ENCODE data around the gene EGFL7. TPM values are rescaled to one million over a fixed set of nuclear protein-coding genes. Genes with fewer than 3 reads are reported as not detected.
A peak's percentile ranks its signal among the peaks of the same experiment; 100 is the strongest.

EGFL7 gene
- total and polyA plus RNA-seq, 3 donors from 2014 or later, result 68.5 to 106 (median 101) TPM

GRCh38 chr9:136712690-136713544 lies 50.2 kb downstream of the EGFL7 start:
- Histone ChIP-seq H3K4me1 (peaks cover 20% of the 10 kb centered on the region), H3K27me3 (no peaks in the 10 kb centered on the region), H3K27ac (peak overlapping the region; percentile 24 to 61), H3K9me3 (no peaks in the 10 kb centered on the region), H3K4me3 (peak overlapping the region; percentile 59 to 70), H3K36me3 (ENCODE audit: low read depth, missing control alignments) (no peaks in the 10 kb centered on the region)
- no peak for DNase-seq
- intact Hi-C loops (cut with DNase I; ENCODE audit: low total_unique reads), result no loop called here
- TF ChIP-seq POLR2A (IDR thresholded peaks at IDR 0.05), result no peak
- TF ChIP-seq, protein P1, sequence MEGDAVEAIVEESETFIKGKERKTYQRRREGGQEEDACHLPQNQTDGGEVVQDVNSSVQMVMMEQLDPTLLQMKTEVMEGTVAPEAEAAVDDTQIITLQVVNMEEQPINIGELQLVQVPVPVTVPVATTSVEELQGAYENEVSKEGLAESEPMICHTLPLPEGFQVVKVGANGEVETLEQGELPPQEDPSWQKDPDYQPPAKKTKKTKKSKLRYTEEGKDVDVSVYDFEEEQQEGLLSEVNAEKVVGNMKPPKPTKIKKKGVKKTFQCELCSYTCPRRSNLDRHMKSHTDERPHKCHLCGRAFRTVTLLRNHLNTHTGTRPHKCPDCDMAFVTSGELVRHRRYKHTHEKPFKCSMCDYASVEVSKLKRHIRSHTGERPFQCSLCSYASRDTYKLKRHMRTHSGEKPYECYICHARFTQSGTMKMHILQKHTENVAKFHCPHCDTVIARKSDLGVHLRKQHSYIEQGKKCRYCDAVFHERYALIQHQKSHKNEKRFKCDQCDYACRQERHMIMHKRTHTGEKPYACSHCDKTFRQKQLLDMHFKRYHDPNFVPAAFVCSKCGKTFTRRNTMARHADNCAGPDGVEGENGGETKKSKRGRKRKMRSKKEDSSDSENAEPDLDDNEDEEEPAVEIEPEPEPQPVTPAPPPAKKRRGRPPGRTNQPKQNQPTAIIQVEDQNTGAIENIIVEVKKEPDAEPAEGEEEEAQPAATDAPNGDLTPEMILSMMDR (IDR thresholded peaks at IDR 0.05), result no peak
- WGBS, 2 donors, result 3 to 5% methylated on average over 6 to 55 of the region's 56 CpGs

- Histone ChIP-seq H3K4me3 (peak overlapping the region in 1 of 2 donors; percentile 70), H3K36me3 (ENCODE audit: low read depth, missing control alignments) (no peaks in the 10 kb centered on the region), H3K4me1 (peaks cover 20% of the 10 kb centered on the region), H3K9me3 (no peaks in the 10 kb centered on the region), H3K27ac (no peak overlapping the region), H3K27me3 (no peaks in the 10 kb centered on the region)
- 62% methylated on average over 8 of the region's 8 CpGs; no CpG with 5 or more reads in 1 of the 2 donors for WGBS, 2 donors
- intact Hi-C loops (cut with DNase I; ENCODE audit: low total_unique reads), result no loop called here
- TF ChIP-seq POLR2A (IDR thresholded peaks at IDR 0.05), result no peak
- TF ChIP-seq, protein P1 (IDR thresholded peaks at IDR 0.05), result no peak
- DNase-seq, result no peak
Measured at GRCh38 chr9:136713550-136713949, 50.8 kb downstream of the EGFL7 start.

DNA sequence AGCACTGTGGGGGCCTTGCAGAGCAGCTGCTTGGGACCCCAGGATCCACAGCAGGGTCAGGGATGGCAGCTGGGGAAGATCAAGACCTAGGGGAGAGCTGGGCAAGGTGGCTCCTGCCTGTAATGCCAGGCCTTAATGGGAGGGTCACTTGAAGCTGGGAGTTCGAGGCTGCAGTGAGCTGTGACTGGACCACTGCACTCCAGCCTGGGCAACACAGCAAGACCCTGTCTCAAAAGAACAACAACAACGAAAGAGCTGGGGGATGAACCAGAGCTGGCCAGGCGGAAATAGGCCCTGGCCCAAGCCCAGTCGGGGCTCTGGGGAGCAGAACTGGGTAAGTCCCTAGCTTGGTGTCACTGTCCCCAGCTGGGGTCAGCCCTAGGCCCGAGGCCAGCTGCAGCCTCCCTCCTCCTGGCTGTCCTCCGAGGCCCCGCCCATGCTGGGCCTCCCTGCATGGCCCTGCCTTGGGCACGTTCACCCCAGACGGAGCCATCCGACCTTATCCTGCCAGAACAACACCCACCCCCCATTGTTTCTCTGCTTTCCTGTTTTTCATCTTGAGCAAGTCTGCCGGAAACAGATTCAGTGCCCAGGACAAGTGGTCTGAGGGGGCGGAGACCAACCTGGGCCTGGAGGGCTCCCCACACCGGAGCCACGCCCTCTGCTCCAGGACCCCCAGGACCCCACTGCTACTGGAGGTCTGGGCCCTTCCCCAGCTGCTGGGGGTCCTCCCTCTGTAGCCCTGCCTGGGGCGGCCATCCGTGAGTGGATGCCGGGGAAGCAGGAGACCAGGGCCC lies 51.6 kb downstream of the EGFL7 start:
- intact Hi-C loops (cut with DNase I; ENCODE audit: low total_unique reads), result no loop called here
- H3K4me3 ChIP-seq, result no peak overlapping the region
- no peaks in the 10 kb centered on the region for H3K36me3 ChIP-seq (ENCODE audit: low read depth, missing control alignments)
- peak overlapping the region in 1 of 2 donors; percentile 15 for H3K27ac ChIP-seq
- TF ChIP-seq, protein P1 (IDR thresholded peaks at IDR 0.05), result no peak
- no peak for TF ChIP-seq POLR2A (IDR thresholded peaks at IDR 0.05)
- no peak for DNase-seq
- H3K27me3 ChIP-seq, result no peaks in the 10 kb centered on the region
- 74 to 85% methylated on average over 16 to 17 of the region's 17 CpGs for WGBS, 2 donors
- H3K4me1 ChIP-seq, result peaks cover 20% of the 10 kb centered on the region
- no peaks in the 10 kb centered on the region for H3K9me3 ChIP-seq

- H3K9me3 ChIP-seq, result no peaks in the 10 kb centered on the region
- H3K27ac ChIP-seq, result peak overlapping the region in 1 of 2 donors; percentile 15
- DNase-seq, result no peak
- no peak for TF ChIP-seq POLR2A (IDR thresholded peaks at IDR 0.05)
- TF ChIP-seq, protein P1 (IDR thresholded peaks at IDR 0.05), result no peak
- intact Hi-C loops (cut with DNase I; ENCODE audit: low total_unique reads), result no loop called here
- H3K36me3 ChIP-seq (ENCODE audit: low read depth, missing control alignments), result no peaks in the 10 kb centered on the region
- peaks cover 20% of the 10 kb centered on the region for H3K4me1 ChIP-seq
- 56 to 80% methylated on average over 5 to 8 of the region's 8 CpGs for WGBS, 2 donors
- H3K27me3 ChIP-seq, result no peaks in the 10 kb centered on the region
- H3K4me3 ChIP-seq, result no peak overlapping the region
Measured at GRCh38 chr9:136714893-136715274, 52.2 kb downstream of the EGFL7 start.
